Neuronal stem cell (in vitro differentiated cells): ENCODE results near the gene MBOAT1.
"Not testable (repeated sequence)": the region's sequence is repeated elsewhere in the genome, so short reads cannot be mapped to it uniquely, and the experiment has no call there.

ENCODE experiments used
- DNase-seq: peaks from one replicate; pipeline ENCODE4 v3.0.0-alpha.2; 2013; ENCODE audit warnings: low spot score
- H2AFZ ChIP-seq: one replicate; pipeline ENCODE4 v1.6.1; 2013; ENCODE audit warnings: mild to moderate bottlenecking, low read length, inconsistent platforms
- H2AK5ac ChIP-seq: 2 replicates; pipeline ENCODE4 v1.6.1; 2013; ENCODE audit warnings: low read depth, mild to moderate bottlenecking, inconsistent platforms, low read length, moderate library complexity, mixed read lengths
- H2BK120ac ChIP-seq: 2 replicates; pipeline ENCODE4 v1.6.1; 2013; ENCODE audit warnings: low read depth, mild to moderate bottlenecking, inconsistent platforms, low read length, moderate library complexity, mixed read lengths
- H2BK12ac ChIP-seq: one replicate; pipeline ENCODE4 v1.6.1; 2013; ENCODE audit warnings: low read length, inconsistent platforms
- H2BK15ac ChIP-seq: 2 replicates; pipeline ENCODE4 v1.6.1; 2013; ENCODE audit warnings: mild to moderate bottlenecking, low read length, inconsistent platforms, mixed read lengths
- H2BK5ac ChIP-seq: one replicate; pipeline ENCODE4 v1.6.1; 2013; ENCODE audit warnings: inconsistent platforms, mild to moderate bottlenecking, low read length, moderate library complexity
- H3K14ac ChIP-seq: one replicate; pipeline ENCODE4 v1.6.1; 2013; ENCODE audit warnings: low read length, inconsistent platforms
- H3K18ac ChIP-seq: 2 replicates; pipeline ENCODE4 v1.6.1; 2013; ENCODE audit warnings: low read length, inconsistent platforms
- H3K23ac ChIP-seq: 2 replicates; pipeline ENCODE4 v1.6.1; 2013; ENCODE audit warnings: low read depth, mild to moderate bottlenecking, mixed read lengths, low read length, inconsistent platforms; ENCODE audit not compliant: poor library complexity
- H3K27ac ChIP-seq: replicated peaks from 3 replicates; pipeline ENCODE4 v1.5.1; 2013; ENCODE audit warnings: low read length, inconsistent platforms
- H3K27me3 ChIP-seq, 3 experiments: 2 replicates each; pipeline ENCODE4 v1.6.1; 2013; ENCODE audit warnings: low read length in 3 of 3, mild to moderate bottlenecking in 2 of 3, inconsistent platforms in 1 of 3, low read depth in 1 of 3, mixed read lengths in 1 of 3, moderate library complexity in 1 of 3; ENCODE audit not compliant: control insufficient read depth in 3 of 3, insufficient read depth in 3 of 3
- H3K36me3 ChIP-seq, 2 donors: replicated peaks in 1 of 2; 2 replicates each; pipeline ENCODE4 v1.6.1; 2013; ENCODE audit warnings: low read length in 2 of 2; ENCODE audit not compliant: control insufficient read depth in 2 of 2, insufficient read depth in 2 of 2
- H3K4ac ChIP-seq: 2 replicates; pipeline ENCODE4 v1.6.1; 2013; ENCODE audit warnings: inconsistent platforms, mild to moderate bottlenecking, low read length, moderate library complexity
- H3K4me1 ChIP-seq, 2 donors: 1 replicate in 1 of 2; 2 replicates in 1 of 2; pipeline ENCODE4 v1.6.1; 2013; ENCODE audit warnings: low read length in 2 of 2, low read depth in 1 of 2; ENCODE audit not compliant: control insufficient read depth in 2 of 2, insufficient read depth in 1 of 2
- H3K4me2 ChIP-seq: one replicate; pipeline ENCODE4 v1.6.1; 2013; ENCODE audit warnings: mild to moderate bottlenecking, low read length, inconsistent platforms; ENCODE audit not compliant: insufficient read depth, poor library complexity, severe bottlenecking
- H3K4me3 ChIP-seq, 2 donors: 2 replicates each; pipeline ENCODE4 v1.5.1; 2013; ENCODE audit warnings: low read length in 2 of 2, mild to moderate bottlenecking in 2 of 2, inconsistent platforms in 1 of 2, moderate library complexity in 1 of 2
- H3K79me1 ChIP-seq: one replicate; pipeline ENCODE4 v1.6.1; 2013; ENCODE audit warnings: low read depth, mild to moderate bottlenecking, inconsistent platforms, low read length, moderate library complexity
- H3K9ac ChIP-seq: one replicate; pipeline ENCODE4 v1.6.1; 2013; ENCODE audit warnings: mild to moderate bottlenecking, low read depth, low read length, inconsistent platforms; ENCODE audit not compliant: poor library complexity
- H3K9me3 ChIP-seq, 2 donors: replicated peaks in 1 of 2; 2 replicates each; pipeline versions ENCODE3 to v1.6.1; 2013; ENCODE audit warnings: low read length in 2 of 2, mild to moderate bottlenecking in 2 of 2, inconsistent platforms in 1 of 2, low read depth in 1 of 2, mixed read lengths in 1 of 2, moderate library complexity in 1 of 2; ENCODE audit not compliant: control insufficient read depth in 2 of 2, insufficient read depth in 1 of 2
- H4K8ac ChIP-seq: one replicate; pipeline ENCODE4 v1.6.1; 2013; ENCODE audit warnings: low read depth, mild to moderate bottlenecking, inconsistent platforms, low read length, moderate library complexity
- H4K91ac ChIP-seq: one replicate; pipeline ENCODE4 v1.6.1; 2013; ENCODE audit warnings: low read length, low read depth, mild to moderate bottlenecking, inconsistent platforms; ENCODE audit not compliant: poor library complexity
- WGBS, 2 donors: extraction: QIAGEN DNeasy Blood & Tissue Kit; methylation state at CpG; one replicate each; pipeline ENCODE4 v1.1.7; 2013; ENCODE audit warnings: missing lambda C conversion rate in 2 of 2, mixed read lengths in 1 of 2; ENCODE audit not compliant: insufficient read length in 2 of 2, insufficient replicate concordance in 1 of 2; ENCODE audit errors: extremely low coverage in 2 of 2; 5-methylcytosine and 5-hydroxymethylcytosine counted together

MBOAT1 gene

DNA sequence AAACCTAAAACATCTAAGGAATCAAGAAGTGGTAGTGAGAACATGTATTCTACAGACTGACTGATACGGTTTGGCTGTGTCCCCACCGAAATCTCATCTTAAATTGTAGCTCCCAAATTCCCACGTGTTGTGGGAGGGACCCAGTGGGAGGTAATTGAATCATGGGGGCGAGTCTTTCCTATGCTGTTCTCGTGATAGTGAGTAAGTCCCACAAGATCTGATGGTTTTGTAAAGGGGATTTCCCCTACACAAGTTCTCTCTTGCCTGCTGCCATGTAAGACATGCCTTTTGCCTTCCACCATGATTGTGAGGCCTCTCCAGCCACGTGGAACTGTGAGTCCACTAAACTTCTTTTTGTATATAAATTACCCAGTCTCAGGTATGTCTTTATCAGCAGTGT is 65.4 kb downstream of the MBOAT1 start:
- not testable (repeated sequence) for H3K9ac ChIP-seq, H2AK5ac ChIP-seq, H3K4me2 ChIP-seq, H3K9me3 ChIP-seq, H3K4me3 ChIP-seq, H2BK15ac ChIP-seq, H3K27ac ChIP-seq, H2BK12ac ChIP-seq, H3K4me1 ChIP-seq, H4K91ac ChIP-seq, H3K18ac ChIP-seq, H3K14ac ChIP-seq, H4K8ac ChIP-seq, H3K27me3 ChIP-seq, H3K79me1 ChIP-seq, H2BK120ac ChIP-seq, H3K23ac ChIP-seq, DNase-seq, H2AFZ ChIP-seq, H3K4ac ChIP-seq, H2BK5ac ChIP-seq
- H3K36me3 ChIP-seq, result peaks cover 0 to 11% of the 10 kb centered on the region in 2 donors
- WGBS, 2 donors, result no CpG with 5 or more reads among the region's 6 CpGs

DNA sequence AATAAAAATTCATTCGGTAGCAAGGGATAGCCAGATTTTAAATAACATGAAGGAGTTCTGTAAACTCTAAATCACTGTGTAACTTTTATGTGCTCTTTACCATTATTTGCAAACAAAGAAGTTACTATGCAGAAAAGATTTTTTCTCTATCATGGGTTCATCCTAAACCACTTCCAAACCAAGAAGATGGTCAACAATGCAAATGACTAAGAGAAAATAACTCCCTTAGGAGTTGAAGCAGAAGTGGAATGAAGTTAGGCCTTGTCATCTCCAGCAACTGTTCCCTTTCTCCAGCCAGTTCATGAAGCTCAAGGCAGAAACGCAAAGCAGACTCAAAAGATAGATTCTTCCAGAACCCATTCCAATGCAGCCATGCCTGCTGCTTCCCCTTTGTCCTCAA is 66.0 kb downstream of the MBOAT1 start:
- Histone ChIP-seq H4K91ac (no peak overlapping the region), H2BK5ac (no peak overlapping the region), H3K79me1 (no peaks in the 10 kb centered on the region), H3K4ac (no peak overlapping the region), H2AK5ac (no peak overlapping the region), H3K23ac (no peak overlapping the region), H4K8ac (no peak overlapping the region), H2BK12ac (no peak overlapping the region), H3K27me3 (no peaks in the 10 kb centered on the region), H3K4me1 (peaks cover 0 to 3% of the 10 kb centered on the region in 2 donors), H3K18ac (no peak overlapping the region), H3K9ac (no peak overlapping the region), H3K4me2 (no peak overlapping the region), H3K27ac (no peak overlapping the region), H2BK120ac (no peak overlapping the region), H3K14ac (no peak overlapping the region), H2BK15ac (no peak overlapping the region), H3K36me3 (peaks cover 0 to 7% of the 10 kb centered on the region in 2 donors), H2AFZ (no peak overlapping the region), H3K4me3 (no peak overlapping the region), H3K9me3 (no peaks in the 10 kb centered on the region)
- WGBS, 2 donors, result no CpG with 5 or more reads among the region's 2 CpGs
- DNase-seq, result no peak

DNA sequence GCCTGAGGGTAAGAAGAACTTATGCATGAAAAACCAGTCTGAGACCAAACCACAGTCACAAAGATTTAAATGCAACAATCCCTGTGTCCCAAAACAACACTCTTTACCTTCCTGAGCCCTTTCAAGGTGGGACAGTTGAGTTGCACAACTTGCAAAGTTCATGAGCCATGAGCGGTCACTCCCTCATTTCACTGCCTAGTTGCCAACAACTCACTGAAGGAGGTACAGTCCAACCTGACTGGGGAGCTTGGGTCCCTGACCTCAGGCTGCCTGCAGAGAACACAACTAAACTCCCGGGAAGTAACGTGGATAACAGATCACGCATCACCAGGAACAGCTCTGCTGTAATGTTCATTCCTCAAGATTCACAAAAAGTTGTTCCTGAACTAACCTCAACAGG is 69.4 kb downstream of the MBOAT1 start:
- Histone ChIP-seq H3K4me3 (no peak overlapping the region), H3K4me2 (no peak overlapping the region), H2AK5ac (peak overlapping the region; percentile 47), H3K79me1 (no peaks in the 10 kb centered on the region), H2BK12ac (no peak overlapping the region), H3K27me3 (no peaks in the 10 kb centered on the region), H2BK120ac (no peak overlapping the region), H3K18ac (no peak overlapping the region), H4K91ac (no peak overlapping the region), H3K36me3 (peaks cover 0 to 10% of the 10 kb centered on the region in 2 donors), H2BK15ac (no peak overlapping the region), H2AFZ (no peak overlapping the region), H3K4ac (no peak overlapping the region), H4K8ac (no peak overlapping the region), H3K9ac (no peak overlapping the region), H3K4me1 (peaks cover 0 to 3% of the 10 kb centered on the region in 2 donors), H3K9me3 (no peaks in the 10 kb centered on the region), H2BK5ac (no peak overlapping the region), H3K14ac (no peak overlapping the region), H3K27ac (no peak overlapping the region), H3K23ac (no peak overlapping the region)
- no CpG with 5 or more reads among the region's 4 CpGs for WGBS, 2 donors
- no peak for DNase-seq

DNA sequence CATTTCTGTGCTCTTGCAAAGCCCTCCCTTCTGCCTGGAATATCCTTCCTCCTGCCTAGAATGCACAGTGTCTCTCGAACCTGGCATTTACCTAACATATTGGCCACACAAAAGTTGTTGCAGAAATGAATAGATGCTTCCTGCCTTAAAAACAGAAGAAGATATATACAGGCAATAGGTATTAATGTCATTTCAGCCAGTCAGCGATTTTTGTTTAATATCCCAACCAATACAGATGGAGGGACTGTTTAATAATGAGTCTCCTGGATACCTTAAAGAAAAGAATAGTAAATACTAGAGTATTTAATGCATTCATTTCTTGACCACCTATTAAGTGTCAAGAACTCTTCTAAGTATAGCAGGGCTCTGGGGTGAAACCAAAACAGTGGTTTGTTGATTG is 70.3 kb downstream of the MBOAT1 start:
- Histone ChIP-seq H3K14ac (no peak overlapping the region), H2BK15ac (no peak overlapping the region), H3K9ac (no peak overlapping the region), H3K23ac (no peak overlapping the region), H2BK5ac (no peak overlapping the region), H3K18ac (no peak overlapping the region), H4K91ac (no peak overlapping the region), H2AK5ac (no peak overlapping the region), H3K36me3 (peaks cover 0 to 10% of the 10 kb centered on the region in 2 donors), H3K27ac (no peak overlapping the region), H3K4ac (no peak overlapping the region), H4K8ac (no peak overlapping the region), H2BK120ac (no peak overlapping the region), H3K9me3 (no peaks in the 10 kb centered on the region), H3K4me3 (no peak overlapping the region), H3K4me2 (no peak overlapping the region), H3K27me3 (no peaks in the 10 kb centered on the region), H3K79me1 (no peaks in the 10 kb centered on the region), H2BK12ac (no peak overlapping the region), H2AFZ (no peak overlapping the region), H3K4me1 (peaks cover 0 to 3% of the 10 kb centered on the region in 2 donors)
- DNase-seq, result no peak
- no CpG with 5 or more reads among the region's 2 CpGs for WGBS, 2 donors
